Measurements from ENCODE around the gene MTERF1.

Gene MTERF1

DNA sequence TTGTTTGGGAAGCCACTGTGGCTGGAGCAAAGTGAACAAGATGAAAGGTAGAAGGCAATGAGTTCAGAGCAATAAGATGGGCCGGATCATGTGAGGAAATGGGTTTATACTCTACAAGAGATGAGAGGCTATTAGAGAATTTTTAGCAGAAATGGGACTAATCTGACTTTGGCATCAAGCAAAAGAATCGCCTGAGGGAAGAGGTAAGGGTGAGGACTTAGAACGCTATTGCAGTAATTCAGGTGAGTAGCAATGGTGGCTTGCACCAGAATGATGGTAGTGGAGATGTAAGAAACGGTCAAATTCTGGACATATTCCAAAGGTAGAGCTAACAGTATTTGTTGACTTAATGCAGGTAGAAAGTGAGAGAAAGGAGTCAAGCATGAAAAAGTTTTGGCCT lies 30.6 kb upstream of the MTERF1 start:
- H3K4me3 ChIP-seq (ENCODE audit: low read length): no peak overlapping the region
- H2AFZ ChIP-seq (ENCODE audit: low read length): no peak overlapping the region
- no peaks in the 10 kb centered on the region for H3K9me2 ChIP-seq (replicated peaks; ENCODE audit: insufficient read depth, low read length)
- no peaks in the 10 kb centered on the region for H3K27me3 ChIP-seq (replicated peaks; ENCODE audit: insufficient read depth, low read length)
- H3K4me1 ChIP-seq (ENCODE audit: low read length): no peaks in the 10 kb centered on the region
- H3K79me2 ChIP-seq (ENCODE audit: low read length): no peaks in the 10 kb centered on the region
- H3F3A ChIP-seq (ENCODE audit: insufficient read depth, low read length): no peaks in the 10 kb centered on the region
- DNase-seq: no peak
- TF ChIP-seq EZH2 (optimal IDR thresholded peaks at IDR 0.05; ENCODE audit: low read depth, low read length) (no peak), EZH2phosphoT487 (IDR thresholded peaks at IDR 0.05; ENCODE audit: low read length) (no peak)
- TF ChIP-seq, protein P1, sequence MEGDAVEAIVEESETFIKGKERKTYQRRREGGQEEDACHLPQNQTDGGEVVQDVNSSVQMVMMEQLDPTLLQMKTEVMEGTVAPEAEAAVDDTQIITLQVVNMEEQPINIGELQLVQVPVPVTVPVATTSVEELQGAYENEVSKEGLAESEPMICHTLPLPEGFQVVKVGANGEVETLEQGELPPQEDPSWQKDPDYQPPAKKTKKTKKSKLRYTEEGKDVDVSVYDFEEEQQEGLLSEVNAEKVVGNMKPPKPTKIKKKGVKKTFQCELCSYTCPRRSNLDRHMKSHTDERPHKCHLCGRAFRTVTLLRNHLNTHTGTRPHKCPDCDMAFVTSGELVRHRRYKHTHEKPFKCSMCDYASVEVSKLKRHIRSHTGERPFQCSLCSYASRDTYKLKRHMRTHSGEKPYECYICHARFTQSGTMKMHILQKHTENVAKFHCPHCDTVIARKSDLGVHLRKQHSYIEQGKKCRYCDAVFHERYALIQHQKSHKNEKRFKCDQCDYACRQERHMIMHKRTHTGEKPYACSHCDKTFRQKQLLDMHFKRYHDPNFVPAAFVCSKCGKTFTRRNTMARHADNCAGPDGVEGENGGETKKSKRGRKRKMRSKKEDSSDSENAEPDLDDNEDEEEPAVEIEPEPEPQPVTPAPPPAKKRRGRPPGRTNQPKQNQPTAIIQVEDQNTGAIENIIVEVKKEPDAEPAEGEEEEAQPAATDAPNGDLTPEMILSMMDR (IDR thresholded peaks at IDR 0.05; ENCODE audit: low read length): no peak
- no peak overlapping the region for H3K4me2 ChIP-seq (ENCODE audit: low read depth, low read length)
- no peak overlapping the region for H3K9ac ChIP-seq (ENCODE audit: low read length)
- no peak overlapping the region for H3K27ac ChIP-seq (ENCODE audit: low read length)
- no peaks in the 10 kb centered on the region for H3K36me3 ChIP-seq (replicated peaks; ENCODE audit: insufficient read depth, low read length)
- H3K9me3 ChIP-seq (replicated peaks; ENCODE audit: insufficient read depth, low read length): no peaks in the 10 kb centered on the region
- H4K20me1 ChIP-seq (ENCODE audit: insufficient read depth, low read length): no peaks in the 10 kb centered on the region

DNA sequence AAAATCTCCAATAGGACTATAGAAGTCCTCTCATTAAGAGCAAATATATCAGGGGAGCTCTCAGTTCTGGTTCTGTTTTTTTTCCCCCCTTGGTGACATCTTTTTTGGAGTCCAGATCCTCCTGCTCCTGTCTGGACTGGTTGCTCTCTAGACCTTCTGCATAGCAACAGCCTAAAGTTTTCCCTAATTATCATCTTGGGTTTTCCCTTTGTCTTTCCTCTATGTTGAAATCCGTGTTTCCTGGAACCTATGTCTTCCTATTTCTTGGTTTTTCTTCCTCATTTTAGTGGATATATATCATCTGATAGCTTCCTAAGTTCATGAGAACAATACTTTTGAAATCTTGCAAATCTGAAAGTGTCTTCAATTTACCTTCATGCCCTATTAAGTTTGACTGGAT lies 29.7 kb upstream of the MTERF1 start:
- TF ChIP-seq, protein P1 (IDR thresholded peaks at IDR 0.05; ENCODE audit: low read length): no peak
- TF ChIP-seq EZH2 (optimal IDR thresholded peaks at IDR 0.05; ENCODE audit: low read depth, low read length) (no peak), EZH2phosphoT487 (IDR thresholded peaks at IDR 0.05; ENCODE audit: low read length) (no peak)
- Histone ChIP-seq H3K79me2 (ENCODE audit: low read length) (no peaks in the 10 kb centered on the region), H3K27me3 (replicated peaks; ENCODE audit: insufficient read depth, low read length) (no peaks in the 10 kb centered on the region), H3K4me2 (ENCODE audit: low read depth, low read length) (no peak overlapping the region), H3K9me2 (replicated peaks; ENCODE audit: insufficient read depth, low read length) (no peaks in the 10 kb centered on the region), H4K20me1 (ENCODE audit: insufficient read depth, low read length) (no peaks in the 10 kb centered on the region), H3K9me3 (replicated peaks; ENCODE audit: insufficient read depth, low read length) (no peaks in the 10 kb centered on the region), H3K4me3 (ENCODE audit: low read length) (no peak overlapping the region), H3K36me3 (replicated peaks; ENCODE audit: insufficient read depth, low read length) (no peaks in the 10 kb centered on the region), H3K27ac (ENCODE audit: low read length) (no peak overlapping the region), H2AFZ (ENCODE audit: low read length) (no peak overlapping the region), H3K4me1 (ENCODE audit: low read length) (no peaks in the 10 kb centered on the region), H3K9ac (ENCODE audit: low read length) (no peak overlapping the region), H3F3A (ENCODE audit: insufficient read depth, low read length) (no peaks in the 10 kb centered on the region)
- no peak for DNase-seq

DNA sequence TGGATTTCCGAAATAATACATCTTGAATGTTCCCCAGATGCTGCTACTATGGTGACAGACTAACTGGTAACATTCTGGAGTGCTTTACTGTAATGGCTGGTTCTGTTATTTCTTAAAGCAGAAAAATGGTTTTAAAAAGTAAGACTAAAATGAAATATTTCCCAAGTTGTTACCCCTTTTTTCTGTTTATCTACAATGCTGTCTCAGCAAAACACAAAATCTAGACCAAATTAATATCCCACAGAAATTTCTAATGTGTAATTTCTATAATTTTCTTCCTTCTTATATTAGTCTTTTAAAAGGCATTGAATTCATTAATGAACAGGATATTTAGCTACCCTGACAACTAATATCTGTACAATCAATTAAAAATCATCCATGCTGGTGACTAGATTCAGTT lies 19.1 kb upstream of the MTERF1 start:
- no peaks in the 10 kb centered on the region for H3K4me1 ChIP-seq (ENCODE audit: low read length)
- no peaks in the 10 kb centered on the region for H4K20me1 ChIP-seq (ENCODE audit: insufficient read depth, low read length)
- H3K9ac ChIP-seq (ENCODE audit: low read length): no peak overlapping the region
- H3K27ac ChIP-seq (ENCODE audit: low read length): no peak overlapping the region
- H3K9me3 ChIP-seq (replicated peaks; ENCODE audit: insufficient read depth, low read length): no peaks in the 10 kb centered on the region
- TF ChIP-seq EZH2 (optimal IDR thresholded peaks at IDR 0.05; ENCODE audit: low read depth, low read length): no peak
- TF ChIP-seq EZH2phosphoT487 (IDR thresholded peaks at IDR 0.05; ENCODE audit: low read length): no peak
- TF ChIP-seq, protein P1 (IDR thresholded peaks at IDR 0.05; ENCODE audit: low read length): no peak
- no peak overlapping the region for H3K4me3 ChIP-seq (ENCODE audit: low read length)
- no peaks in the 10 kb centered on the region for H3K9me2 ChIP-seq (replicated peaks; ENCODE audit: insufficient read depth, low read length)
- no peaks in the 10 kb centered on the region for H3F3A ChIP-seq (ENCODE audit: insufficient read depth, low read length)
- H2AFZ ChIP-seq (ENCODE audit: low read length): no peak overlapping the region
- H3K79me2 ChIP-seq (ENCODE audit: low read length): no peaks in the 10 kb centered on the region
- H3K36me3 ChIP-seq (replicated peaks; ENCODE audit: insufficient read depth, low read length): no peaks in the 10 kb centered on the region
- H3K27me3 ChIP-seq (replicated peaks; ENCODE audit: insufficient read depth, low read length): no peaks in the 10 kb centered on the region
- H3K4me2 ChIP-seq (ENCODE audit: low read depth, low read length): no peak overlapping the region
- no peak for DNase-seq

Data from MM.1S (cell line).